Immature natural killer cell (primary cell): ENCODE measurements around the gene YIPF5. TPM values are rescaled to one million over a fixed set of nuclear protein-coding genes. Genes with fewer than 3 reads are reported as not detected.
A peak's percentile ranks its signal among the peaks of the same experiment; 100 is the strongest.

Experiments
- DNase-seq, 3 donors: peaks; one replicate each; pipeline ENCODE4 v3.0.0; 2022; ENCODE audit warnings: mixed read lengths in 1 of 3
- H3K27ac Mint-ChIP-seq, 6 donors: one replicate each; pipeline ENCODE4 v1.8.0; 2020; ENCODE audit warnings: mixed read lengths in 6 of 6, mild to moderate bottlenecking in 5 of 6, inconsistent platforms in 4 of 6, moderate library complexity in 3 of 6
- H3K27me3 Mint-ChIP-seq, 3 donors: one replicate each; pipeline ENCODE4 v1.8.0; 2020 to 2021; ENCODE audit warnings: low read depth in 3 of 3, mild to moderate bottlenecking in 3 of 3, mixed read lengths in 3 of 3, moderate library complexity in 3 of 3, inconsistent platforms in 1 of 3
- H3K36me3 Mint-ChIP-seq, 3 donors: one replicate each; pipeline ENCODE4 v1.8.0; 2020; ENCODE audit warnings: mixed read lengths in 3 of 3, inconsistent platforms in 2 of 3, mild to moderate bottlenecking in 2 of 3
- H3K4me1 Mint-ChIP-seq, 2 donors: one replicate each; pipeline ENCODE4 v1.8.0; 2020; ENCODE audit warnings: inconsistent platforms in 2 of 2, mild to moderate bottlenecking in 2 of 2, mixed read lengths in 2 of 2, moderate library complexity in 1 of 2
- H3K4me3 Mint-ChIP-seq, 5 donors: one replicate each; pipeline ENCODE4 v1.8.0; 2020; ENCODE audit warnings: mild to moderate bottlenecking in 5 of 5, mixed read lengths in 5 of 5, inconsistent platforms in 3 of 5, moderate library complexity in 3 of 5
- H3K9me3 Mint-ChIP-seq, 6 donors: one replicate each; pipeline ENCODE4 v1.8.0; 2020; ENCODE audit warnings: mild to moderate bottlenecking in 6 of 6, mixed read lengths in 6 of 6, inconsistent platforms in 4 of 6, moderate library complexity in 3 of 6
- polyA plus RNA-seq, 3 donors: library from polyadenylated mRNA; unstranded; fragments of 300-500 nt; fragmentation: Illumina TruSeq; gene quantifications; one replicate each; pipeline ENCODE4 v1.2.3, GENCODE V29; 2021

Gene YIPF5
- polyA plus RNA-seq = 10 to 100 TPM; 32.0 to 63.2 (median 46.1) TPM

DNA sequence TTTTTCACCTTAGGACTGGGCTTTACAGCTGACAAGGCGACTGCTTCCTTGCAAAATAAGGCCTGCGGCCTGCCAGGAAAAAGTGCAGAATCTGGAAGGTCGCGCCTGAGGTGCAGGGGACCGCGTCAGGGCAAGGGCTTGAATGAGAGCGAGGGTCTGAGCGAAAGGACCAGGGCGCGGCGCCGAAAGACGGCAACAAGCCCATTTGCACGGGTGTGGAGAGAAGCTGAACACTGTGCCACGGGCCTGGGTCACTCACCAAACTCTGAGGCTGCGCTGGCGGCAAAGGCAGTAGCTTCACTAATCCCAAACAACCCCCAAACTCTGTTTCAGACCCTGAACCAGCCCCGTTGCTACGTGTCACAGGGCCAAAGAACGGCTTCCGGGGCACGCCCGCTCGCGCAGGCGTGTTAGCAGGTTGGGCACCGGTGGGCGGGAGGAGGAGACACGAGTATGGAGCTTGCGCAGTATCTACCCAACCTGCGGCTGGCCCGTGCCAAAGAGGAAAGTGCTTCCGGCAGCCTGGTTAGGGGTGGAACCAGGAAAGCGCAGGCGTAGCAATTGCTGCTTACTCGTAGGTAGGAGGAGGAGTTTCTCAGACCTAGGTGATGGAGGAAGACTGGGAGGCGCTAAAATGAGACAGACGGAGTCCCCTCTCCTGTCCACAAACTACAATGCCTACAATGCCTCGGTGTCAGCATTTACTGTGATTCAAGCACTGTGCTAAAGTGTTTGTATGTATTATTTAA, at the start of gene YIPF5, which contains the start of gene KCTD16:
TSS of gene YIPF5 (minus strand) at position 384 of the 749 bp plus-strand sequence. CDS start 704 bp downstream, outside the sequence.
TSS of gene KCTD16 (plus strand) at position 598 of the 749 bp plus-strand sequence.
- Mint-ChIP-seq H3K27ac (peak within 1 kb of the TSS; percentile 88 to 93 (median 90)), H3K4me1 (peaks cover 31 to 45% of the 10 kb centered on the region in 2 donors), H3K36me3 (peaks cover 0 to 19% (median 1%) of the 10 kb centered on the region in 3 donors), H3K9me3 (no peaks in the 10 kb centered on the region), H3K4me3 (peak within 1 kb of the TSS; percentile 87 to 95 (median 93)), H3K27me3 (peaks cover 6 to 10% (median 7%) of the 10 kb centered on the region in 3 donors)
- peak; percentile 94 to 95 (median 95) for DNase-seq

DNA sequence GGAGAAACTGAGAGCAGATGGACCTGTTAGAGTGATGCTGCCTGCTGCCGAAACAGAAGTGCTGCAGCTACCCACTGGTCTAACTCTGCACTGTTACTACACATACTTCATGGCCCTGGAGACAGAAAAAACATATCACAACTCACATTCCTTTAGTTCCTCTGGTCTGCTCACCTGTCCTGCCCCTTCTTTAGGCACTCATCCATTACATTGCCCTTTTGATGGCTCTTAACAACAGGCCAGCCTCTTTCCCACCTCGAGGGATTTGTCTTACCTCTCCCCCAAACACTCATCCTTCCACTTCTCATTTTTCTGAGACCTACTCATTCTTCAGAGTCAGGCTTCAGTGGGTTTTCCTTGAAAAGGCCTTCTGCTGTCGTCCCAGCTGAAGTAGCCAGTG, 49.4 kb upstream of the YIPF5 start:
- Mint-ChIP-seq H3K4me1 (no peaks in the 10 kb centered on the region), H3K9me3 (no peaks in the 10 kb centered on the region), H3K36me3 (no peaks in the 10 kb centered on the region), H3K27ac (no peak overlapping the region), H3K4me3 (no peak overlapping the region), H3K27me3 (peaks cover 0 to 9% (median 2%) of the 10 kb centered on the region in 3 donors)
- DNase-seq = no peak

DNA sequence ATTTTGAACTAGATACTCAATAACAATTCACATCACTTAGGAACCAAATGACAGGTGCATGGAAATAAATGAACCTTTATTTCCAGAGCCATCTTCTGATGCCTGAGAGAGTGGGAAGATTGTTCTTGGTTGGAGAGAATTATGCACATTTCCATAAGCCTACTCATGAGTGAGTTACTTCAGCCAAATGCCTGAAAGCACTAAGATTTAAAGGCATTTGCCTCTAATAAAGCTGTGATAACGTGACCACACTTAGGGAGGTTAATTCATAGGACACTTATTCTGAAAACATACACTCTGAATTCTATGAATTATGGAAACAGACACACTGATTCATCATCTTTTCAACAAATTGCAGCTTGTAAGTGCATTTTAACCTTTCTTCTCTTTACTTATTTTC, 40.2 kb upstream of the YIPF5 start:
- Mint-ChIP-seq H3K9me3 (no peaks in the 10 kb centered on the region), H3K4me3 (no peak overlapping the region), H3K4me1 (no peaks in the 10 kb centered on the region), H3K36me3 (no peaks in the 10 kb centered on the region), H3K27ac (no peak overlapping the region), H3K27me3 (peaks cover 8 to 14% (median 11%) of the 10 kb centered on the region in 3 donors)
- no peak for DNase-seq

DNA sequence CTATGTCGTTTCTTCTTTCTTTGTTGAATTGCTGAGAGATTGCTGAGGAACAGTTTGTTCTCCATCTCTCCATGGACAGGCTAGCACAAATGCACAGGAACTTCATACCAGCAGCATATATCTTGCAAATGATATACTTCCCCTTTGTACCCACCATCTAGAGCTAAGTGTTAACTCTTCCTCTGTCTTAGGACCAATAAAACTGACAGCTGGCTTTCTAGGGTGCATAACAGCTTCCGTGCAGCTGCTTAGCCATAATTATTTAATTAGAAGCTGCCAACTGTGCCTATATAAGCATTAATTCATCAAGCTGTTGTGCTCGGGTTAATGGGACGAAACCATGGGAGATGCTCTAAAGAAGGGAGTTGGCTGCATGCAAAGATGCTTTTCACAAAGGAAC, 38.9 kb upstream of the YIPF5 start:
- Mint-ChIP-seq H3K27me3 (peaks cover 8 to 14% (median 13%) of the 10 kb centered on the region in 3 donors), H3K4me1 (no peaks in the 10 kb centered on the region), H3K9me3 (no peaks in the 10 kb centered on the region), H3K4me3 (no peak overlapping the region), H3K36me3 (no peaks in the 10 kb centered on the region), H3K27ac (no peak overlapping the region)
- DNase-seq = no peak

DNA sequence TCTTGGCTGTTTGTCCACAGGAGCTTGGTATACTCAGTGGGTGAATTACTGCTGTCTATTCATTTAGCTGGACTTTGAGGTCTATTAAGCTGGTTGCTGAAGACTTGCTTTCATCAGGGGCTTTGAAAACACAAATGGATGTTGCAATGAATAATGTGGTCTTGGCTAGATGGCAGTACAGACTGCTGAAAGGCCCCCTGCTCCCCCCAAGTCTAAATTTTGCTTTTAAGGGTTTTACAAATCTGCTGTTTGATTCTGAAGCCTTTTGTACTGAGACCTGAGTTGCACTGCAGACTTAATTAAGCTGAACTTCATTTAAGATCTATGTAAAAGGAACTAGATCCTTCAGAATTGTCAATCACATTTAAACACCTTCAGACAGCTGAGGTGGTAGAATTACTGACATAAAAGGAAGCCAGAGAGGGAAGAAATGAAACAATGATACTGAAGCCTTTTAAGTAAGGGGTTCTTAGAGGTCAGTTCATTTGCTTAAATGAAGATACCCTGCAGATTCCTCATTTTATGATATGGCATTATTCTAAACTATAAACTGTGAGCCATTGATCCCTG, 37.5 kb upstream of the YIPF5 start:
- H3K4me1 Mint-ChIP-seq = no peaks in the 10 kb centered on the region
- H3K36me3 Mint-ChIP-seq = no peaks in the 10 kb centered on the region
- H3K9me3 Mint-ChIP-seq = no peaks in the 10 kb centered on the region
- H3K4me3 Mint-ChIP-seq = no peak overlapping the region
- H3K27ac Mint-ChIP-seq = no peak overlapping the region
- DNase-seq = no peak
- H3K27me3 Mint-ChIP-seq = peaks cover 5 to 18% (median 8%) of the 10 kb centered on the region in 3 donors

DNA sequence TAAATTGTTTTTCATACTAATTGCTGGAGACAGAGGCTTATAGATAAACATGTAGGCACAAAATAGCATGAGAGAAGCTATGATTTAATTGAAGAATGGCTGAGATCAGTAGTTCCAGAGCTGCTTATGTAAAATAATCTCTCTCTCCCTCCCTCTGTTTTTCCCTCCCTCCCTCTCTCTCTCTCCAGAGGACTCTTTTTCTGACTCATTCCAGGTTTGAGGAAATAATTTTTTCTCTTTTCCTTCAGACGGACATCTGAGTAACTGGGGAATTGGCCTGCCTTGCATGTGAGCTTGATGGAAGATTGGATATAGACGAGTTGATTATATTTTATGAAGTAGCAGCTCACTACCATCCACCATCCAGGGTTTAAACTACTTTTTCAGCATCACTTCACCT, 35.7 kb upstream of the YIPF5 start:
- no peaks in the 10 kb centered on the region for H3K4me1 Mint-ChIP-seq
- peaks cover 8 to 23% (median 8%) of the 10 kb centered on the region in 3 donors for H3K27me3 Mint-ChIP-seq
- no peak overlapping the region for H3K27ac Mint-ChIP-seq
- DNase-seq = no peak
- no peaks in the 10 kb centered on the region for H3K36me3 Mint-ChIP-seq
- no peaks in the 10 kb centered on the region for H3K9me3 Mint-ChIP-seq
- H3K4me3 Mint-ChIP-seq = no peak overlapping the region

DNA sequence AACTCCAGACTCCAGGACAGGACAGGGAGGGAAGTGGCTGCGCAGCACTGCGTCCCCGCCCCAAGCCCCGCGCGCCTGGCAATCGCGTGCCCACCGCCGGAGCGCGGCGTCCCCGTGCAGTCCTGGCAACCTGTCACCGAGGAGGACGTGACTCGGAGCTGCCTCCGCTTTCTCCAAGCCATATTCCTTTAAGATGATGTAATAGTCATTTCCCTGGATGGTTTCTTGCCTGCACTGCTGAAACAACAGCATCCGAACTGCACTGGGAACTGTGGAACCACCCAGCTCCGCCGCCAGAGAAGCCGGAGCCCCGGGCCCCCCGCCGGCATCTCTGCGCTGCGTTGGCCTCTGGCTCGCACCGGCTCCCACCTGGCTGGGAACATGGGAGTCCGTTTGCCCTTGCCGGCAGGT, 34.7 kb upstream of the YIPF5 start:
- Mint-ChIP-seq H3K4me3 (no peak overlapping the region), H3K27me3 (peaks cover 8 to 21% (median 8%) of the 10 kb centered on the region in 3 donors), H3K36me3 (no peaks in the 10 kb centered on the region), H3K9me3 (no peaks in the 10 kb centered on the region), H3K27ac (no peak overlapping the region), H3K4me1 (no peaks in the 10 kb centered on the region)
- DNase-seq = no peak

DNA sequence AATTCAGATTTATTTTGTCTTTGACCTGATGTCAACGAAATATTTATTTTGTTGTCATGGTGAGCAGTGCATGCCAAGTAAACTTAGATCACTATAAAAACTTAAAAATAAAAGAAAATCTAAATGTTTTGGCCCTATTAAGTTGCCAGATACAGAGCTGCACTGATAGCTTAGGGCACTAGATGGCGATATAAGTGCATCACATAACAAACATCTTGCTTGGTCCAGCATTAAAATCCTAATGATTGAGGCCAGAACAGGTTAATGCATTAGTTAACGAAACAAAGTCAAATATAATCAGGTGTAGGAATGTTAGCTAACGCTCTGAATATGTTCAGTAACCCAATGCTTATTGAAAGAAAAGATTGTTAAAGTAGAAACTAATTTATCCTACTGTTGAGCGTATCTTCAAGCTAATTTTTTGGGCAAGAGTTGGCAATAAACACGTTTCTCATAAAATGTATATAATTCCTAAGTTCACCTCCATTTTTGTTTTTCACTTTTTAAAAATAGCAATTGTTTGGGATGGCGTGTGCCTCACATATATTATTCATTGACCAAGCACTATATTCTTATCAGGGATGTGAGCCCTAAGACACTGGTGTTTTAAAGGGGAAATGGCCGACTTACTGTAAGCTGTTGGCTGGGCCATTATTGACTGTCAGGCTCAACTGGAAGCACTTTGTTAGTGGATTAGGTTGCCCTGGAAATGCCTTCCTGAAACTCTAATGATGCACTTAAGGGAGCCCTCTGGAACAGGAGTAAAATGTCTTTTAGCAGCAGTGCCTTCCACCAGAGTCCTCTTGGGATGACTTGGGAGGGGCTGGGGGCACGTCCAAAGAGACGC, 33.5 kb upstream of the YIPF5 start:
- no peak overlapping the region for H3K27ac Mint-ChIP-seq
- DNase-seq = peak in 2 of 3 donors; percentile 30
- H3K4me3 Mint-ChIP-seq = no peak overlapping the region
- H3K27me3 Mint-ChIP-seq = peaks cover 8 to 21% (median 8%) of the 10 kb centered on the region in 3 donors
- H3K4me1 Mint-ChIP-seq = no peaks in the 10 kb centered on the region
- no peaks in the 10 kb centered on the region for H3K36me3 Mint-ChIP-seq
- H3K9me3 Mint-ChIP-seq = no peaks in the 10 kb centered on the region

DNA sequence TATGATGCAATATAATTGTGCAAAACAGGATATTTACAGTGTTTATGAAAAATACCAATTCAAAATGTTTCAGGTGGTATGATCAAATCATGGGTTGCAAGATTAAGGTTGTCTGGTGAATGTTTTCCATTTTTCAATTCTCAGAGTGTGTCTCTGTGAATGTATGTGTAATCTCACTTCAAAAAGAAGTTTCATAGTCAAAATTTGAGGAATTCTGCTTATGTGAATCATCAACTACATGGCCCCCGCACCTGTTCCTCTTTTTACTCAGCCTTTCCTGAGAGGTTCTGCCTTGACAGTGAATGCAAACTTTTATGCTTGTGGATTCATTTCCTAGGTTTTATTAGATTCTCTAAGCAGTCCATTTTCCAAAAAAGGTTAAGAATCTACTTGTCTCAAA, 32.3 kb upstream of the YIPF5 start:
- Mint-ChIP-seq H3K27me3 (peaks cover 5 to 22% (median 10%) of the 10 kb centered on the region in 3 donors), H3K27ac (no peak overlapping the region), H3K9me3 (no peaks in the 10 kb centered on the region), H3K36me3 (no peaks in the 10 kb centered on the region), H3K4me1 (no peaks in the 10 kb centered on the region), H3K4me3 (no peak overlapping the region)
- no peak for DNase-seq

DNA sequence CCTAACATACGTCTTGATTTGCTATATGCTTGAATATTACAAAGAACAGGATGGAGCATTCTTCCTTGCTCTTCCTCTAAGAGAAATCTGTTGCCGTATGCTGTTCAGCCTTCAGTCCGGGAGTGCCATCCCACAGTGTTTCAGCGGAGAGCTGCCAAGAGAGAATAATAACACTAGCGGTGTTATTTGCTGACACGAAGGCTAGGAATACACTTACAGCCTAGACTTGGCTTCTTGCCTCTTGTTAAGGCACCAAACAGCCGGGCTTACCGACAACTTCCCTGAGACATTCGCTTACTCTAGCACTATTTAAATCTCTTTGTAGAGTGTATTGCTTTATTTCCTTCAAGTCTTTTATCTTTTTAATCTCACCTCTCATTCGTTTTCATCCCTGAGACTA, 31.6 kb upstream of the YIPF5 start:
- Mint-ChIP-seq H3K4me1 (no peaks in the 10 kb centered on the region), H3K36me3 (no peaks in the 10 kb centered on the region), H3K27me3 (peaks cover 5 to 22% (median 10%) of the 10 kb centered on the region in 3 donors), H3K27ac (no peak overlapping the region), H3K4me3 (no peak overlapping the region), H3K9me3 (no peaks in the 10 kb centered on the region)
- DNase-seq = no peak

DNA sequence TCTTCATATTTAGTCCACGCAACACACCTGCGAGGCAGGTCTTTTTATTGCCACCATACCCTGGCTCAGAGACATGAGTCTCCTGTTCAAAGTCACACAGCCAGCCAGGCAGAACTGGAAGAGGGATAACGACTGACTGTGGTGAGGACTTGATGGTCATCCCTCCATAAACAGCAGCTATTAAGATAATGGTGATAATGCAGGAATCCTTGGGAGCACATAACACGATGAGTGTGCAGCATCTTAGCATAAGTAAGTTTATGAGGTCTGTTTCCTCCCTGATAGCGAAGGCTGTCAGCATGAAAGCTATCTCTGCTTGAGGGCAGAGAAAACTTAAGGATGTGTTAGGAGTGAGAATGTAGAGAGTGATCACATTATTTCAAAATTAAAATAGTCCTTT, 31.1 kb upstream of the YIPF5 start:
- Mint-ChIP-seq H3K4me1 (no peaks in the 10 kb centered on the region), H3K27me3 (peaks cover 5 to 22% (median 10%) of the 10 kb centered on the region in 3 donors), H3K4me3 (no peak overlapping the region), H3K27ac (no peak overlapping the region), H3K36me3 (no peaks in the 10 kb centered on the region), H3K9me3 (no peaks in the 10 kb centered on the region)
- no peak for DNase-seq

DNA sequence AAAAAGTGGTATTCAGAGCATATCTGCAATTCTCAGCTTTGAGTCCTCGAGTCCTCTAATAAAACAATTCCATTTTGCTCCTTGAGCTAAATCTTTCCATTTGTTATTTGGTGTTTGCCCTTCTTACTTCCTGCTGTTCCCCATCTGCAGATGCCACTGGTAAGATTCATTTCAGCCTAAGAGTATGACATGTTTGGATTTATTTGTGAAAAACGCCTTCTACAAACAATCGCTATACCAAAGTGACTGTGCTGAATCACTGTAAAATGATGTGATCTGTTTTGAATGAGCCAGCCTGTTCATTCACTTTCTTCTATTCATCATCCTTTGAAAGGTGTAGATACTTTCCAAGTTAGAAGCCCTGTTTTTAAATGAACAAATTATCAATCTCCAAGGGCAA, 27.9 kb upstream of the YIPF5 start:
- Mint-ChIP-seq H3K27ac (no peak overlapping the region), H3K4me3 (no peak overlapping the region), H3K4me1 (no peaks in the 10 kb centered on the region), H3K9me3 (no peaks in the 10 kb centered on the region), H3K27me3 (peaks cover 2 to 10% (median 4%) of the 10 kb centered on the region in 3 donors), H3K36me3 (no peaks in the 10 kb centered on the region)
- DNase-seq = no peak

DNA sequence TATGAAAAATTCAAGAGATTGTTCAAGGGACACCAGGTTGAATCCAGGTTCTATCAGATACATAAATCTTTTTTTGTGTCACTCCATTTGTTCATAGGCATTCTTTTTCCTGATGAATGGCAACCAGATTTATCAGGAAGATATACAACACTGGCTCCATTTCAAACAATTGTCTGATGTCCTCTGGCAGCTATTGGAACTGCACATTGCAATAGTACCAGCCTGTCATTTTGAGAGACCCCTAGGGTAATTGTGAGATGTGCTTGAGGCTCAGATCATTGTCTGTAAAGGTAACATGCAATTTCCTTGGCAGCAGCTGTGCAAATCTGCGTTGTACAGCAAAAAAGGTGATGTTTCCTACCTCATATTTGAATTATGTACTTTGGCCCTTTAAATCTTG, 26.2 kb upstream of the YIPF5 start:
- Mint-ChIP-seq H3K27ac (no peak overlapping the region), H3K27me3 (peaks cover 2 to 5% (median 2%) of the 10 kb centered on the region in 3 donors), H3K4me1 (no peaks in the 10 kb centered on the region), H3K4me3 (no peak overlapping the region), H3K36me3 (no peaks in the 10 kb centered on the region), H3K9me3 (no peaks in the 10 kb centered on the region)
- no peak for DNase-seq

DNA sequence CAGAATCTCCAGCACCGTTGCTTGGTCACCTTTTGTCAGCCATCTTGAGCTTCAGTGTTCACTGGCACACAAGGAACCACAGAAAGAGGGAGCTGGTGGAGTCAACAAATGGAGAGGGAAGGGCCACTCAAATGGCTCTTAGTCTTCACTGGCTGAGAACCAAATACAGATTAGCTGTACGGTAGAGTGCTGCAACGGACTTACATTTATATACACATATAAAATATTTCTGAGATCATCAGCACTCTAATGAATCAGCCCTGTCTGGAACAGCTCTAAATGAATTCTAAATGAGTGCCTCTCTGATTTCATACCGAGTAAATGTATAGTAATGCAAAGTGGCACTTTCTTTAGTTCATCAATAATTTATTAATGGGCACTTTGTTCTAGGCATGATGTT, 25.0 kb upstream of the YIPF5 start:
- Mint-ChIP-seq H3K4me1 (peaks cover under 1 to 4% of the 10 kb centered on the region in 2 donors), H3K27ac (peak overlapping the region in 1 of 6 donors; percentile 67), H3K9me3 (no peaks in the 10 kb centered on the region), H3K36me3 (no peaks in the 10 kb centered on the region), H3K27me3 (peaks cover 2 to 5% (median 2%) of the 10 kb centered on the region in 3 donors), H3K4me3 (no peak overlapping the region)
- DNase-seq = no peak
